ENCODE measurements around the gene DNAAF5. TPM values are rescaled to one million over a fixed set of nuclear protein-coding genes. Genes with fewer than 3 reads are reported as not detected.

Gene DNAAF5
- total RNA-seq, 4 donors from 2014 or later, result 26.7 to 34.4 (median 29.0) TPM

GRCh38 chr7:781186-781849, 54.8 kb downstream of the DNAAF5 start:
- TF ChIP-seq POLR2AphosphoS5 (IDR thresholded peaks at IDR 0.05) (no peak), POLR2A (IDR thresholded peaks at IDR 0.05) (no peak), CTCF (IDR thresholded peaks at IDR 0.05) (no peak), EP300 (IDR thresholded peaks at IDR 0.05) (no peak)
- no peaks in the 10 kb centered on the region for H3K27me3 ChIP-seq
- H3K9me3 ChIP-seq, result no peaks in the 10 kb centered on the region
- H3K27ac ChIP-seq, result no peak overlapping the region
- H3K36me3 ChIP-seq, result peaks cover 44% of the 10 kb centered on the region
- no peak for DNase-seq (ENCODE audit: low spot score in 2 of 2)
- WGBS, result 88% methylated on average over 23 of the region's 23 CpGs
- no peak overlapping the region for H3K4me3 ChIP-seq
- peaks cover 8% of the 10 kb centered on the region for H3K4me1 ChIP-seq

- peaks cover 41% of the 10 kb centered on the region for H3K36me3 ChIP-seq
- TF ChIP-seq POLR2A (IDR thresholded peaks at IDR 0.05), result no peak
- no peak for TF ChIP-seq POLR2AphosphoS5 (IDR thresholded peaks at IDR 0.05)
- TF ChIP-seq CTCF (IDR thresholded peaks at IDR 0.05), result no peak
- no peak for TF ChIP-seq EP300 (IDR thresholded peaks at IDR 0.05)
- H3K27ac ChIP-seq, result no peak overlapping the region
- peaks cover 14% of the 10 kb centered on the region for H3K4me1 ChIP-seq
- H3K9me3 ChIP-seq, result no peaks in the 10 kb centered on the region
- WGBS, result 95% methylated on average over 80 of the region's 80 CpGs
- no peak for DNase-seq (ENCODE audit: low spot score in 2 of 2)
- H3K27me3 ChIP-seq, result no peaks in the 10 kb centered on the region
- H3K4me3 ChIP-seq, result no peak overlapping the region
These were observed 55.5 kb downstream of the DNAAF5 start for GRCh38 chr7:781936-782529.

DNA sequence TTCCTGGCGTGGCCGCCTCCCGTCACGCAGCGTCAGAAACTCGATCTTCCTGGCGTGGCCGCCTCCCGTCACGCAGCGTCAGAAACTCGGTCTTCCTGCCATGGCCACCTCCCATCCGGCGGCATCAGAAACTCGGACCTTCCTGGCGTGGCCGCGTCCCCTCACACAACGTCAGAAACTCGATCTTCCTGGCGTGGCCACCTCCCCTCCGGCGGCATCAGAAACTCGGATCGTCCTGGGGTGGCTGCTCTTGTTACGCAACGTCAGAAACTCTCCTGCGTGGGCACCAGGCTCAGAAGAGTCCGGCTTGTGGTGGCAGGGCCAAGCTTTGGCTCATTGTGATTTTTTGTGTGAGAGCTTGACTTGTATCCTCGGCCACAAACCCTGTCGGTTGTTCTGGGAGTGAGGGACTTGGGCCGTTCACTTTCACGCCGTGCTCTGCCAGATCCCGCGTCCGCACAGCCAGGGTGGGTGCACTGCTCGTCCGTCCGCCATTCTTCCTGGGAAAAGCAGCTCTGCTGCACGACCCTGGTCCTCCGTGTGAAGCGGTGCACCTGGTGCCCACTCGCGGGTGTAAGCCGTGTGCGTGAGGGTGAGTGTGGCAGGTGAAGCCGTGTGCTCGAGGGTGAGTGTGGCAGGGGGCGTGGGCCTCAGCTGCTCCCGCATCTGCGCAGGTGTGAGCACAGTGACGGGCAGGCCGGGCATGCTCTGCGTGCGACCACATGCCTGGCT, 56.4 kb downstream of the DNAAF5 start:
- peaks cover 38% of the 10 kb centered on the region for H3K36me3 ChIP-seq
- TF ChIP-seq POLR2A (IDR thresholded peaks at IDR 0.05) (no peak), EP300 (IDR thresholded peaks at IDR 0.05) (no peak), CTCF (IDR thresholded peaks at IDR 0.05) (no peak), POLR2AphosphoS5 (IDR thresholded peaks at IDR 0.05) (no peak)

DNA sequence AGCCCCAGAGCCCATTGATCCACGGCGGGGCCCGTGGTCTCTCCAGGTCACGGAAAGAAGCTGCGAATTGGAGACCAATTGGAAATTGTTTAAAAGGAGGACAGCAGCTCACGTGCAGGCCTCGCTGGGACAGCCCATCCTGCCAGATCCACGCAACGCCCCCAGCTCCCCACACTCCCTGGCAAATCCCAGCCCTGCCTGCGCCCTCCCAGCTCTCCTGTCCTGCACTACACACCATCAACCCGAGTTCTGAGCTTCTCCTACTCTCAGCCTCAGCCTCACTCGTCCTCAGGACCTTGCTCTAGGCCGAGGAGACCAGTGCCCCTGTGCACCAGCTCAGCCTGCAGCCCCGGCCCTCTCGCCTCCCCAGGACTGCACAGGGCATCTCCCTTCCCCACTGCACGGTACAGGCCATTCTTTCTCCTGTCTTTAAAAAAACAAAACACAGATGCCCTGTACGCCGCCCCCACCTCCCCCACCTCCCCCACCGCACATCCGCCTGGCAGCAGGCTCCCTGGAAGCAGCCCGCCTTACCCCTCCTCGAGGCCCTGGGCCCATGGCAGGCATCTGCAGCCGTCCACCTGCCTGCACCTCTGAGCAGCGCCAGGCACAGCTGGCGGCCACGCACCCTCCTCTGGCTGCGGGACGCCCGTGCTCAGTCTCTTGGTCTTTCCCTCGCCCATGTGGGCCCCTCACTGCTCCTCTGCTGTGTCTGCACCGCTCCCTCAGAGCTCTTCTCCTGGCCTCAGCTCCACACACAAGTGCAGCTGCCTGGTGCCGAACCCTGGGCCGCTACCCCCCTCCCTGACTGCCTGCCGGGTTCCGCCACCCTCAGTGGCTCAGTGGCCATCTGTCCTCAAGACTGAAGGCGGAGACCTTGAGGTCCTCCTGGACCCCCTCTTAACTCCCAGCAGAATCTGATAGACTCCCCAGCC, 57.3 kb downstream of the DNAAF5 start:
- H3K4me3 ChIP-seq, result no peak overlapping the region

More for the DNA sequence above, 56.4 kb downstream of the DNAAF5 start:
- Histone ChIP-seq H3K27ac (no peak overlapping the region), H3K27me3 (no peaks in the 10 kb centered on the region), H3K4me1 (peaks cover 14% of the 10 kb centered on the region), H3K9me3 (no peaks in the 10 kb centered on the region), H3K4me3 (no peak overlapping the region)
- no peak for DNase-seq (ENCODE audit: low spot score in 2 of 2)
- 95% methylated on average over 56 of the region's 56 CpGs for WGBS

More for the DNA sequence above, 57.3 kb downstream of the DNAAF5 start:
- DNase-seq (ENCODE audit: low spot score in 2 of 2), result no peak
- Histone ChIP-seq H3K9me3 (no peaks in the 10 kb centered on the region), H3K36me3 (peaks cover 38% of the 10 kb centered on the region), H3K27ac (no peak overlapping the region), H3K27me3 (no peaks in the 10 kb centered on the region), H3K4me1 (peaks cover 12% of the 10 kb centered on the region)
- TF ChIP-seq POLR2AphosphoS5 (IDR thresholded peaks at IDR 0.05) (no peak), CTCF (IDR thresholded peaks at IDR 0.05) (no peak), EP300 (IDR thresholded peaks at IDR 0.05) (no peak), POLR2A (IDR thresholded peaks at IDR 0.05) (no peak)
- WGBS, result 90% methylated on average over 35 of the region's 36 CpGs

Data from suprapubic skin (tissue), 4 donors.